Mesenchymal stem cell (in vitro differentiated cells and primary cell): ENCODE results near the gene GPR137B.

Source experiments
- DNase-seq: peaks from one replicate; pipeline ENCODE4 v3.0.0-alpha.2; 2013
- H2AFZ ChIP-seq: one replicate; pipeline ENCODE4 v1.6.1; 2013; ENCODE audit warnings: low read depth, mild to moderate bottlenecking, control low read depth, inconsistent platforms, low read length, moderate library complexity
- H2AK5ac ChIP-seq: 2 replicates; pipeline ENCODE4 v1.6.1; 2013; ENCODE audit warnings: low read length, moderate library complexity, mild to moderate bottlenecking, inconsistent platforms; ENCODE audit not compliant: severe bottlenecking
- H2BK120ac ChIP-seq: one replicate; pipeline ENCODE4 v1.6.1; 2013; ENCODE audit warnings: low read depth, mild to moderate bottlenecking, inconsistent platforms, low read length, moderate library complexity
- H2BK12ac ChIP-seq, 2 experiments: one replicate each; pipeline ENCODE4 v1.6.1; 2013; ENCODE audit warnings: inconsistent platforms in 2 of 2, low read length in 2 of 2, mild to moderate bottlenecking in 2 of 2, moderate library complexity in 2 of 2, control low read depth in 1 of 2
- H2BK15ac ChIP-seq: one replicate; pipeline ENCODE4 v1.6.1; 2013; ENCODE audit warnings: mild to moderate bottlenecking, low read depth, inconsistent platforms; ENCODE audit not compliant: poor library complexity, severe bottlenecking
- H2BK5ac ChIP-seq: 2 replicates; pipeline ENCODE4 v1.6.1; 2013; ENCODE audit warnings: low read depth, mild to moderate bottlenecking, low read length, control low read depth, inconsistent platforms; ENCODE audit not compliant: poor library complexity, severe bottlenecking
- H3K14ac ChIP-seq, 2 experiments: one replicate each; pipeline ENCODE4 v1.6.1; 2013; ENCODE audit warnings: inconsistent platforms in 2 of 2, low read length in 2 of 2, control low read depth in 1 of 2, mild to moderate bottlenecking in 1 of 2, moderate library complexity in 1 of 2
- H3K18ac ChIP-seq, 2 experiments: one replicate each; pipeline ENCODE4 v1.6.1; 2013; ENCODE audit warnings: inconsistent platforms in 2 of 2, low read length in 2 of 2, control low read depth in 1 of 2, low read depth in 1 of 2, mild to moderate bottlenecking in 1 of 2
- H3K23ac ChIP-seq, 2 experiments: one replicate each; pipeline ENCODE4 v1.6.1; 2013; ENCODE audit warnings: inconsistent platforms in 2 of 2, low read length in 2 of 2, mild to moderate bottlenecking in 2 of 2, moderate library complexity in 2 of 2, control low read depth in 1 of 2
- H3K27ac ChIP-seq: 2 replicates; pipeline ENCODE4 v1.5.1; 2013; ENCODE audit warnings: mild to moderate bottlenecking, moderate library complexity, low read length, control low read depth, inconsistent platforms; ENCODE audit not compliant: poor library complexity, severe bottlenecking
- H3K27me3 ChIP-seq, 2 experiments: 2 replicates each; pipeline versions ENCODE4 v1.6.1 to v1.7.0; 2013; ENCODE audit warnings: low read length in 2 of 2, mild to moderate bottlenecking in 2 of 2, moderate library complexity in 2 of 2, control low read depth in 1 of 2, inconsistent platforms in 1 of 2; ENCODE audit not compliant: control insufficient read depth in 1 of 2, insufficient read depth in 1 of 2
- H3K36me3 ChIP-seq, 2 experiments: 2 replicates each; pipeline versions ENCODE4 v1.6.1 to v1.7.0; 2013; ENCODE audit warnings: low read length in 2 of 2, control low read depth in 1 of 2, inconsistent platforms in 1 of 2, low read depth in 1 of 2, mild to moderate bottlenecking in 1 of 2; ENCODE audit not compliant: insufficient read depth in 2 of 2, control insufficient read depth in 1 of 2
- H3K4ac ChIP-seq, 2 experiments: one replicate each; pipeline ENCODE4 v1.6.1; 2013; ENCODE audit warnings: inconsistent platforms in 2 of 2, low read length in 2 of 2, mild to moderate bottlenecking in 2 of 2, moderate library complexity in 2 of 2, control low read depth in 1 of 2, low read depth in 1 of 2
- H3K4me1 ChIP-seq: 2 replicates; pipeline ENCODE4 v1.6.1; 2013; ENCODE audit warnings: low read depth, low read length, control low read depth; ENCODE audit not compliant: control insufficient read depth, insufficient read depth
- H3K4me2 ChIP-seq: 2 replicates; pipeline ENCODE4 v1.6.1; 2013; ENCODE audit warnings: low read length, mild to moderate bottlenecking, inconsistent platforms; ENCODE audit not compliant: poor library complexity, severe bottlenecking
- H3K4me3 ChIP-seq, 2 experiments: 2 replicates each; pipeline versions ENCODE4 v1.5.1 to v1.7.0; 2013; ENCODE audit warnings: low read length in 2 of 2, mild to moderate bottlenecking in 2 of 2, control low read depth in 1 of 2, low read depth in 1 of 2; ENCODE audit not compliant: insufficient read depth in 1 of 2
- H3K79me1 ChIP-seq: replicated peaks from 2 replicates; pipeline ENCODE4 v1.6.1; 2013; ENCODE audit warnings: mild to moderate bottlenecking, control low read depth, low read length, inconsistent platforms; ENCODE audit not compliant: poor library complexity, severe bottlenecking
- H3K9ac ChIP-seq: 2 replicates; pipeline ENCODE4 v1.7.0; 2013; ENCODE audit warnings: mild to moderate bottlenecking, low read length, moderate library complexity
- H3K9me3 ChIP-seq: 2 replicates; pipeline ENCODE4 v1.7.0; 2013; ENCODE audit warnings: mild to moderate bottlenecking, low read length; ENCODE audit not compliant: control insufficient read depth
- H4K8ac ChIP-seq: one replicate; pipeline ENCODE4 v1.6.1; 2013; ENCODE audit warnings: inconsistent platforms, mild to moderate bottlenecking, low read length, moderate library complexity
- H4K91ac ChIP-seq: one replicate; pipeline ENCODE4 v1.6.1; 2013; ENCODE audit warnings: mild to moderate bottlenecking, low read length, inconsistent platforms
- WGBS: methylation state at CpG from one replicate; pipeline ENCODE4 v1.1.7; 2013; ENCODE audit warnings: mixed read lengths; 5-methylcytosine and 5-hydroxymethylcytosine counted together

The GPR137B gene

GRCh38 chr1:236235116-236235515 lies 92.8 kb downstream of the GPR137B start:
- H3K14ac ChIP-seq: no peak overlapping the region
- no peaks in the 10 kb centered on the region for H3K79me1 ChIP-seq
- H3K4me2 ChIP-seq: no peak overlapping the region
- no peak overlapping the region for H4K91ac ChIP-seq
- H3K4ac ChIP-seq: no peak overlapping the region
- DNase-seq: no peak
- H2BK15ac ChIP-seq: no peak overlapping the region
- no peak overlapping the region for H2BK120ac ChIP-seq
- no peak overlapping the region for H2BK12ac ChIP-seq
- no peak overlapping the region for H2AFZ ChIP-seq
- peaks cover 0 to 2% of the 10 kb centered on the region in 2 experiments for H3K36me3 ChIP-seq
- no peak overlapping the region for H3K4me3 ChIP-seq
- no peaks in the 10 kb centered on the region for H3K27me3 ChIP-seq
- H2BK5ac ChIP-seq: no peak overlapping the region
- no peak overlapping the region for H2AK5ac ChIP-seq
- no peaks in the 10 kb centered on the region for H3K9me3 ChIP-seq
- H3K27ac ChIP-seq: no peak overlapping the region
- H3K23ac ChIP-seq: no peak overlapping the region
- H3K4me1 ChIP-seq: no peaks in the 10 kb centered on the region
- WGBS: 95% methylated on average over 2 of the region's 3 CpGs
- H3K9ac ChIP-seq: no peak overlapping the region
- no peak overlapping the region for H3K18ac ChIP-seq
- no peak overlapping the region for H4K8ac ChIP-seq

GRCh38 chr1:236239092-236239585 lies 96.8 kb downstream of the GPR137B start:
- Histone ChIP-seq H3K79me1 (no peaks in the 10 kb centered on the region), H3K18ac (no peak overlapping the region), H3K14ac (no peak overlapping the region), H3K27ac (no peak overlapping the region), H2BK15ac (no peak overlapping the region), H2AK5ac (no peak overlapping the region), H3K4me1 (no peaks in the 10 kb centered on the region), H4K8ac (no peak overlapping the region), H2AFZ (no peak overlapping the region), H2BK5ac (no peak overlapping the region), H3K9me3 (no peaks in the 10 kb centered on the region), H3K4ac (no peak overlapping the region), H4K91ac (no peak overlapping the region), H3K23ac (no peak overlapping the region), H3K27me3 (no peaks in the 10 kb centered on the region), H3K4me2 (no peak overlapping the region), H2BK12ac (no peak overlapping the region), H3K36me3 (no peaks in the 10 kb centered on the region), H3K9ac (no peak overlapping the region), H2BK120ac (no peak overlapping the region), H3K4me3 (no peak overlapping the region)
- 77% methylated on average over 1 of the region's 1 CpG for WGBS
- DNase-seq: no peak

- Histone ChIP-seq H3K18ac (no peak overlapping the region), H3K4ac (no peak overlapping the region), H3K14ac (no peak overlapping the region), H2AFZ (no peak overlapping the region), H4K91ac (no peak overlapping the region), H3K9me3 (no peaks in the 10 kb centered on the region), H3K4me2 (no peak overlapping the region), H4K8ac (no peak overlapping the region), H3K36me3 (no peaks in the 10 kb centered on the region), H2BK15ac (no peak overlapping the region), H2BK120ac (no peak overlapping the region), H3K79me1 (no peaks in the 10 kb centered on the region), H3K9ac (no peak overlapping the region), H2AK5ac (no peak overlapping the region), H3K27me3 (no peaks in the 10 kb centered on the region), H2BK12ac (no peak overlapping the region), H3K4me1 (no peaks in the 10 kb centered on the region), H3K23ac (no peak overlapping the region), H3K4me3 (no peak overlapping the region), H2BK5ac (no peak overlapping the region), H3K27ac (no peak overlapping the region)
- WGBS: 72% methylated on average over 2 of the region's 3 CpGs
- no peak for DNase-seq
Measured at GRCh38 chr1:236240675-236241074, 98.3 kb downstream of the GPR137B start.

- Histone ChIP-seq H4K8ac (no peak overlapping the region), H3K79me1 (no peaks in the 10 kb centered on the region), H3K36me3 (no peaks in the 10 kb centered on the region), H3K27ac (no peak overlapping the region), H3K4ac (no peak overlapping the region), H3K14ac (no peak overlapping the region), H3K4me2 (no peak overlapping the region), H2BK15ac (no peak overlapping the region), H2AFZ (no peak overlapping the region), H3K27me3 (no peaks in the 10 kb centered on the region), H2BK12ac (no peak overlapping the region), H3K4me1 (no peaks in the 10 kb centered on the region), H2BK120ac (no peak overlapping the region), H2BK5ac (no peak overlapping the region), H4K91ac (no peak overlapping the region), H2AK5ac (no peak overlapping the region), H3K4me3 (no peak overlapping the region), H3K23ac (no peak overlapping the region), H3K9ac (no peak overlapping the region), H3K9me3 (no peaks in the 10 kb centered on the region), H3K18ac (no peak overlapping the region)
- no peak for DNase-seq
- WGBS: 100% methylated on average over 1 of the region's 2 CpGs
Measured at GRCh38 chr1:236242568-236242967, 100.2 kb downstream of the GPR137B start.
